ENCODE data around the gene BARX2.

Gene BARX2

GRCh38 chr11:129374993-129375750 lies 476 bp upstream of the BARX2 start:
- FAIRE-seq (no peak), DNase-seq (ENCODE audit: insufficient read length) (peak; percentile 7)
- TF ChIP-seq POLR2AphosphoS5 (IDR thresholded peaks at IDR 0.05; ENCODE audit: low read depth, low read length) (no peak), POLR2A (IDR thresholded peaks at IDR 0.05; ENCODE audit: low read depth, low read length) (no peak), TAF1 (IDR thresholded peaks at IDR 0.05; ENCODE audit: borderline replicate concordance, low read depth, low read length) (no peak)

GRCh38 chr11:129376658-129377341 lies 1.2 kb downstream of the BARX2 start:
- FAIRE-seq (peak; percentile 33), DNase-seq (ENCODE audit: insufficient read length) (no peak)
- TF ChIP-seq TAF1 (IDR thresholded peaks at IDR 0.05; ENCODE audit: borderline replicate concordance, low read depth, low read length) (no peak), POLR2A (IDR thresholded peaks at IDR 0.05; ENCODE audit: low read depth, low read length) (no peak)

GRCh38 chr11:129377739-129378138 lies 2.1 kb downstream of the BARX2 start:
- DNase-seq (ENCODE audit: insufficient read length) = no peak
- no peak for FAIRE-seq
- TF ChIP-seq POLR2AphosphoS5 (IDR thresholded peaks at IDR 0.05; ENCODE audit: low read depth, low read length) (no peak), POLR2A (IDR thresholded peaks at IDR 0.05; ENCODE audit: low read depth, low read length) (no peak), TAF1 (IDR thresholded peaks at IDR 0.05; ENCODE audit: borderline replicate concordance, low read depth, low read length) (no peak)

- DNase-seq (ENCODE audit: insufficient read length) = no peak
- FAIRE-seq = no peak
- no peak for TF ChIP-seq TAF1 (IDR thresholded peaks at IDR 0.05; ENCODE audit: borderline replicate concordance, low read depth, low read length)
- no peak for TF ChIP-seq POLR2A (IDR thresholded peaks at IDR 0.05; ENCODE audit: low read depth, low read length)
- TF ChIP-seq POLR2AphosphoS5 (IDR thresholded peaks at IDR 0.05; ENCODE audit: low read depth, low read length) = no peak
These were observed 4.8 kb downstream of the BARX2 start for GRCh38 chr11:129380413-129380812.

- no peak for FAIRE-seq
- DNase-seq (ENCODE audit: insufficient read length) = no peak
- TF ChIP-seq TAF1 (IDR thresholded peaks at IDR 0.05; ENCODE audit: borderline replicate concordance, low read depth, low read length) = no peak
These were observed 6.9 kb downstream of the BARX2 start for GRCh38 chr11:129382583-129382982.

- FAIRE-seq = no peak
- no peak for DNase-seq (ENCODE audit: insufficient read length)
- TF ChIP-seq TAF1 (IDR thresholded peaks at IDR 0.05; ENCODE audit: borderline replicate concordance, low read depth, low read length) (no peak), POLR2AphosphoS5 (IDR thresholded peaks at IDR 0.05; ENCODE audit: low read depth, low read length) (no peak), POLR2A (IDR thresholded peaks at IDR 0.05; ENCODE audit: low read depth, low read length) (no peak)
These were observed 7.4 kb downstream of the BARX2 start for GRCh38 chr11:129383060-129383459.

GRCh38 chr11:129383502-129383901 lies 7.9 kb downstream of the BARX2 start:
- no peak for FAIRE-seq
- no peak for DNase-seq (ENCODE audit: insufficient read length)
- no peak for TF ChIP-seq POLR2A (IDR thresholded peaks at IDR 0.05; ENCODE audit: low read depth, low read length)
- TF ChIP-seq TAF1 (IDR thresholded peaks at IDR 0.05; ENCODE audit: borderline replicate concordance, low read depth, low read length) = no peak

- no peak for TF ChIP-seq TAF1 (IDR thresholded peaks at IDR 0.05; ENCODE audit: borderline replicate concordance, low read depth, low read length)
- TF ChIP-seq POLR2A (IDR thresholded peaks at IDR 0.05; ENCODE audit: low read depth, low read length) = no peak
- no peak for TF ChIP-seq POLR2AphosphoS5 (IDR thresholded peaks at IDR 0.05; ENCODE audit: low read depth, low read length)
- DNase-seq (ENCODE audit: insufficient read length) (no peak), FAIRE-seq (no peak)
These were observed 8.8 kb downstream of the BARX2 start for GRCh38 chr11:129384415-129384814.

- DNase-seq (ENCODE audit: insufficient read length) (no peak), FAIRE-seq (no peak)
- TF ChIP-seq POLR2A (IDR thresholded peaks at IDR 0.05; ENCODE audit: low read depth, low read length) (no peak), TAF1 (IDR thresholded peaks at IDR 0.05; ENCODE audit: borderline replicate concordance, low read depth, low read length) (no peak), POLR2AphosphoS5 (IDR thresholded peaks at IDR 0.05; ENCODE audit: low read depth, low read length) (no peak)
These were observed 10.2 kb downstream of the BARX2 start for GRCh38 chr11:129385801-129386200.

- DNase-seq (ENCODE audit: insufficient read length) (no peak), FAIRE-seq (no peak)
- no peak for TF ChIP-seq TAF1 (IDR thresholded peaks at IDR 0.05; ENCODE audit: borderline replicate concordance, low read depth, low read length)
- TF ChIP-seq POLR2A (IDR thresholded peaks at IDR 0.05; ENCODE audit: low read depth, low read length) = no peak
- no peak for TF ChIP-seq POLR2AphosphoS5 (IDR thresholded peaks at IDR 0.05; ENCODE audit: low read depth, low read length)
These were observed 11.2 kb downstream of the BARX2 start for GRCh38 chr11:129386795-129387397.

- TF ChIP-seq POLR2A (IDR thresholded peaks at IDR 0.05; ENCODE audit: low read depth, low read length) (no peak), TAF1 (IDR thresholded peaks at IDR 0.05; ENCODE audit: borderline replicate concordance, low read depth, low read length) (no peak), POLR2AphosphoS5 (IDR thresholded peaks at IDR 0.05; ENCODE audit: low read depth, low read length) (no peak)
- FAIRE-seq = no peak
- DNase-seq (ENCODE audit: insufficient read length) = no peak
These were observed 11.8 kb downstream of the BARX2 start for GRCh38 chr11:129387434-129387833.

- FAIRE-seq (no peak), DNase-seq (ENCODE audit: insufficient read length) (no peak)
- TF ChIP-seq POLR2A (IDR thresholded peaks at IDR 0.05; ENCODE audit: low read depth, low read length) = no peak
- no peak for TF ChIP-seq POLR2AphosphoS5 (IDR thresholded peaks at IDR 0.05; ENCODE audit: low read depth, low read length)
- no peak for TF ChIP-seq TAF1 (IDR thresholded peaks at IDR 0.05; ENCODE audit: borderline replicate concordance, low read depth, low read length)
These were observed 13.2 kb downstream of the BARX2 start for GRCh38 chr11:129388824-129389223.

Measured in GM12892 (cell line).